ENCODE measurements around the gene KRT17. TPM values are rescaled to one million over a fixed set of nuclear protein-coding genes. Genes with fewer than 3 reads are reported as not detected.

KRT17 gene
- total RNA-seq, 6 donors from 2014 or later = 0.78 to 33.3 (median 18.0) TPM

GRCh38 chr17:41633556-41634199, 9.3 kb upstream of the KRT17 start:
- Histone ChIP-seq H3K9me3 (no peaks in the 10 kb centered on the region), H3K4me1 (peaks cover 0 to 8% (median 5%) of the 10 kb centered on the region in 4 donors), H3K27ac (no peak overlapping the region), H3K4me3 (no peak overlapping the region), H3K27me3 (no peaks in the 10 kb centered on the region), H3K36me3 (no peaks in the 10 kb centered on the region)
- 84 to 93% methylated on average over 6 to 14 of the region's 14 CpGs for WGBS, 2 donors
- TF ChIP-seq EP300 (IDR thresholded peaks at IDR 0.05) (no peak), CTCF (IDR thresholded peaks at IDR 0.05) (no peak), POLR2AphosphoS5 (IDR thresholded peaks at IDR 0.05) (no peak), POLR2A (IDR thresholded peaks at IDR 0.05) (no peak)
- no peak for DNase-seq
- ATAC-seq (ENCODE audit: low FRiP score in 2 of 2) = no peak

GRCh38 chr17:41632482-41633105, 8.2 kb upstream of the KRT17 start:
- WGBS, 2 donors = 71 to 75% methylated on average over 5 of the region's 5 CpGs
- Histone ChIP-seq H3K27me3 (no peaks in the 10 kb centered on the region), H3K4me3 (no peak overlapping the region), H3K9me3 (no peaks in the 10 kb centered on the region), H3K4me1 (peaks cover 0 to 8% (median 5%) of the 10 kb centered on the region in 4 donors), H3K27ac (no peak overlapping the region), H3K36me3 (no peaks in the 10 kb centered on the region)
- TF ChIP-seq CTCF (IDR thresholded peaks at IDR 0.05) (no peak), POLR2A (IDR thresholded peaks at IDR 0.05) (no peak), POLR2AphosphoS5 (IDR thresholded peaks at IDR 0.05) (no peak), EP300 (IDR thresholded peaks at IDR 0.05) (no peak)
- no peak for DNase-seq
- no peak for ATAC-seq (ENCODE audit: low FRiP score in 2 of 2)

GRCh38 chr17:41631898-41632285, 7.5 kb upstream of the KRT17 start:
- no peaks in the 10 kb centered on the region for H3K27me3 ChIP-seq
- ATAC-seq (ENCODE audit: low FRiP score in 2 of 2) = no peak
- no peak overlapping the region for H3K27ac ChIP-seq
- no peaks in the 10 kb centered on the region for H3K36me3 ChIP-seq
- WGBS, 2 donors = 89 to 96% methylated on average over 11 to 15 of the region's 15 CpGs
- TF ChIP-seq CTCF (IDR thresholded peaks at IDR 0.05) (no peak), EP300 (IDR thresholded peaks at IDR 0.05) (no peak), POLR2AphosphoS5 (IDR thresholded peaks at IDR 0.05) (no peak), POLR2A (IDR thresholded peaks at IDR 0.05) (no peak)
- H3K4me1 ChIP-seq = peaks cover 0 to 8% (median 5%) of the 10 kb centered on the region in 4 donors
- H3K9me3 ChIP-seq = no peaks in the 10 kb centered on the region
- no peak for DNase-seq
- H3K4me3 ChIP-seq = no peak overlapping the region

- Histone ChIP-seq H3K9me3 (no peaks in the 10 kb centered on the region), H3K36me3 (no peaks in the 10 kb centered on the region), H3K4me3 (no peak overlapping the region), H3K4me1 (peaks cover 0 to 8% (median 5%) of the 10 kb centered on the region in 4 donors), H3K27me3 (no peaks in the 10 kb centered on the region), H3K27ac (no peak overlapping the region)
- no peak for ATAC-seq (ENCODE audit: low FRiP score in 2 of 2)
- TF ChIP-seq POLR2A (IDR thresholded peaks at IDR 0.05) (no peak), CTCF (IDR thresholded peaks at IDR 0.05) (no peak), POLR2AphosphoS5 (IDR thresholded peaks at IDR 0.05) (no peak)
- DNase-seq = no peak
- WGBS, 2 donors = 73 to 85% methylated on average over 6 to 8 of the region's 8 CpGs
Measured at GRCh38 chr17:41631025-41631897, 6.9 kb upstream of the KRT17 start.
